OCI-LY3 (cell line): ENCODE data around the gene STK17B.

Experiments
- CTCF ChIP-seq: fragments of 200-600, 300-600 bp; sonication (generic); IDR thresholded peaks from 2 replicates; pipeline ENCODE4 v1.5.1; 2014; ENCODE audit warnings: antibody characterized with exemption, low read length, low read depth
- EZH2phosphoT487 ChIP-seq: fragments of 200-600 bp; shearing (Covaris generic); IDR thresholded peaks from 2 replicates; pipeline ENCODE4 v1.6.1; 2018; ENCODE audit warnings: antibody characterized with exemption, mixed run types, low read depth

- TF ChIP-seq CTCF: no peak
- TF ChIP-seq EZH2phosphoT487: no peak
Measured at GRCh38 chr2:196137271-196137670, 34.1 kb downstream of the STK17B start.
